ENCODE results near the gene NOP58. TPM values are rescaled to one million over a fixed set of nuclear protein-coding genes. Genes with fewer than 3 reads are reported as not detected.
A peak's percentile ranks its signal among the peaks of the same experiment; 100 is the strongest.
"Not testable (repeated sequence)": the region's sequence is repeated elsewhere in the genome, so short reads cannot be mapped to it uniquely, and the experiment has no call there.

NOP58 gene
- total RNA-seq, 2 experiments from 2014 or later: 124 to 174 TPM

GRCh38 chr2:202237787-202238233 lies 27.8 kb upstream of the NOP58 start:
- Histone ChIP-seq H3K79me2 (ENCODE audit: insufficient read depth, low read depth, low read length) (peaks cover 50% of the 10 kb centered on the region), H3K4me2 (ENCODE audit: low read length) (peak overlapping the region; percentile 89), H3K9me3 (ENCODE audit: low read length) (no peaks in the 10 kb centered on the region), H3K4me3 (ENCODE audit: low read depth, low read length, poor library complexity, severe bottlenecking) (peak overlapping the region; percentile 90), H4K20me1 (ENCODE audit: insufficient read depth, low read length) (peaks cover 16% of the 10 kb centered on the region), H3K9me2 (ENCODE audit: insufficient read depth, low read length) (no peaks in the 10 kb centered on the region), H3K36me3 (ENCODE audit: insufficient read depth, low read length) (peaks cover 5% of the 10 kb centered on the region; the same call in 1 of the 2 replicates), H2AFZ (ENCODE audit: low read length) (peak overlapping the region; percentile 94; the same call in 1 of the 2 replicates), H3K27ac (ENCODE audit: low read depth, low read length, poor library complexity, severe bottlenecking) (peak overlapping the region; percentile 43), H3K4me1 (ENCODE audit: insufficient read depth, low read length, poor library complexity, severe bottlenecking) (peaks cover 17% of the 10 kb centered on the region)
- no peak for DNase-seq (ENCODE audit: low spot score)
- BruUV-seq (replicated peaks): no TSS peak
- POLR2A ChIA-PET: interaction anchor here (0.5 to 1.3 kb wide), 5 partner anchors 8 to 668 kb away, joined by 3 to 7 read pairs (median 3); no protein-coding TSS in a partner anchor
- CTCF ChIA-PET (ENCODE audit: unreplicated experiment): no interaction called here
- intact Hi-C loops (cut with micrococcal nuclease; ENCODE audit: unreplicated experiment): loop anchor here (1.0 kb wide), 1 partner anchor 27 kb away; the partner anchor contains the start of gene NOP58
- no peak for TF ChIP-seq CTCF (conservative IDR thresholded peaks at IDR 0.05; ENCODE audit: low read length)
- no peak for TF ChIP-seq EZH2phosphoT487 (IDR thresholded peaks at IDR 0.05; ENCODE audit: borderline replicate concordance, low read depth, low read length)

- no peaks in the 10 kb centered on the region for H3K9me3 ChIP-seq (ENCODE audit: low read length)
- intact Hi-C loops (cut with micrococcal nuclease; ENCODE audit: unreplicated experiment): loop anchor here (1.0 kb wide), 1 partner anchor 27 kb away; the partner anchor contains the start of gene NOP58
- ChIA-PET CTCF (ENCODE audit: unreplicated experiment) (no interaction called here), POLR2A (interaction anchor here (0.6 to 1.2 kb wide), 4 partner anchors 9 to 39 kb away, joined by 3 to 4 read pairs (median 4); no protein-coding TSS in a partner anchor)
- peak within 1 kb of the TSS; percentile 94 for H2AFZ ChIP-seq (ENCODE audit: low read length)
- H4K20me1 ChIP-seq (ENCODE audit: insufficient read depth, low read length): peaks cover 12% of the 10 kb centered on the region
- TF ChIP-seq EZH2phosphoT487 (IDR thresholded peaks at IDR 0.05; ENCODE audit: borderline replicate concordance, low read depth, low read length) (no peak), CTCF (conservative IDR thresholded peaks at IDR 0.05; ENCODE audit: low read length) (no peak)
- peak; percentile 92 for DNase-seq (ENCODE audit: low spot score)
- peaks cover 17% of the 10 kb centered on the region for H3K4me1 ChIP-seq (ENCODE audit: insufficient read depth, low read length, poor library complexity, severe bottlenecking)
- peak within 1 kb of the TSS; percentile 43 for H3K27ac ChIP-seq (ENCODE audit: low read depth, low read length, poor library complexity, severe bottlenecking)
- TSS peak; percentile 97 for BruUV-seq (replicated peaks)
- H3K4me2 ChIP-seq (ENCODE audit: low read length): peak within 1 kb of the TSS; percentile 89
- H3K9me2 ChIP-seq (ENCODE audit: insufficient read depth, low read length): no peaks in the 10 kb centered on the region
- peak within 1 kb of the TSS; percentile 90 for H3K4me3 ChIP-seq (ENCODE audit: low read depth, low read length, poor library complexity, severe bottlenecking)
- no peaks in the 10 kb centered on the region for H3K36me3 ChIP-seq (ENCODE audit: insufficient read depth, low read length)
- peaks cover 43% of the 10 kb centered on the region for H3K79me2 ChIP-seq (ENCODE audit: insufficient read depth, low read depth, low read length)
Observed at GRCh38 chr2:202238234-202239197, 27.0 kb upstream of the NOP58 start, which contains the start of gene SUMO1. Gene SUMO1 (minus strand): TSS chr2:202238597. CDS start chr2:202238451, 146 bp downstream.

- H3K36me3 ChIP-seq (ENCODE audit: insufficient read depth, low read length); H3K27ac ChIP-seq (ENCODE audit: low read depth, low read length, poor library complexity, severe bottlenecking); CTCF ChIA-PET (ENCODE audit: unreplicated experiment); H3K4me1 ChIP-seq (ENCODE audit: insufficient read depth, low read length, poor library complexity, severe bottlenecking); H3K4me2 ChIP-seq (ENCODE audit: low read length); BruUV-seq (replicated peaks); intact Hi-C loops (cut with micrococcal nuclease; ENCODE audit: unreplicated experiment); H3K9me3 ChIP-seq (ENCODE audit: low read length); H4K20me1 ChIP-seq (ENCODE audit: insufficient read depth, low read length); H3K79me2 ChIP-seq (ENCODE audit: insufficient read depth, low read depth, low read length); H2AFZ ChIP-seq (ENCODE audit: low read length); H3K4me3 ChIP-seq (ENCODE audit: low read depth, low read length, poor library complexity, severe bottlenecking); H3K9me2 ChIP-seq (ENCODE audit: insufficient read depth, low read length); DNase-seq (ENCODE audit: low spot score): not testable (repeated sequence)
- POLR2A ChIA-PET: interaction anchor here (0.5 to 1.0 kb wide), 2 partner anchors 9 to 51 kb away, joined by 4 to 9 read pairs; partner anchors contain the start of gene SUMO1
Observed at GRCh38 chr2:202247710-202248109, 17.9 kb upstream of the NOP58 start.
